SKM-1 (cell line): Measurements from ENCODE around the gene FTCD.

Experiments used
- DNase-seq: peaks from one replicate; lab custom pipeline; 2025; ENCODE audit not compliant: unreplicated experiment; lab: John Stamatoyannopoulos, UW

The FTCD gene

GRCh38 chr21:46154155-46154954, 1.0 kb downstream of the FTCD start:
- no peak for DNase-seq

DNA sequence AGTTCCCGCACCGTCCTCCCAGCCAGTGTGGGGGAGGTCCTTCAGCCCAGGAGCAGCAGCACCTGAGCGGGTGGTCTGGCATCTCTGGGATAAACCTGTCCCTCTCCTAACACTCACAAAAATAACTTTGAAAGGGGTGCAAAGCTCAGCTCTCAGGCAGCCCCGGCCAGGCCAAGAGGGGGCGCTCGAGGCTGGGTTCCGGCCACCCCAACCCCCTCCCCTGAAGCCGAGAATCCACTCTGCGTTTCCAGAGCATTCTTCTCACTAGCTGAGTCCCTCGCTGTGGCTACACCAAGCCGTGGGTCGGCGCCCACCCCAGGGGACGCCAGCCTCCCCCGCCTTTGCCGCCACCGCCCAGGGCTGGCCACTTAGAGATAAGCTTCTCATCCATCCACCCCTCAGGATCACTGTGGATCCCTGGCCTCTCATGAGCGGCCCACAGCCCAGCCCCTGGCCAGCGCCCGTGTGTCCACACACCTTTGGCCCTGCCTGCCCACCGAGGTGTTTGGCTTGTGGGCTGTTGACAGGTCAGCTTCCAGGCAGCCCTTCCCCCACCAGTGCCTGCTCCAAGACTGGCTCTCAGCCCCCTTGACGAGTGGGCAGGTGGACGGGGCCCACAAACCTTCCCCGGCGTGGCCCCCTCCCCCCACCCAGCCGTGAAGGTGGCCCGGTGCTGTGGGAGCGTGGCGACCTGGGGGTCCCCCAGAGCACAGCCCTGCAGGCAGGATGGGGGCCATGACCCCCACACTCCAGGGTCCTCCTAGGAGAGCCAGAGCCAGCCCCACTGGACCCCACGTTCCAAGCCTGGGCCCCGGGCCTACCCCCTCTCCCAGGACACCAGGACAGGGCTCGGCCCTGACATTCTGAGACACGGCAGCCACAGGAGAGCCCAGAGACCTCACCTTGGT, 1.9 kb downstream of the FTCD start:
- DNase-seq: no peak

- DNase-seq: no peak
These were observed 2.5 kb downstream of the FTCD start for GRCh38 chr21:46152927-46153246.

- no peak for DNase-seq
These were observed 3.1 kb downstream of the FTCD start for GRCh38 chr21:46151989-46152926.

- DNase-seq: no peak
These were observed 4.0 kb downstream of the FTCD start for GRCh38 chr21:46151261-46151988.

- no peak for DNase-seq
These were observed 4.8 kb downstream of the FTCD start for GRCh38 chr21:46150491-46151121.

GRCh38 chr21:46150073-46150472, 5.3 kb downstream of the FTCD start:
- no peak for DNase-seq

- DNase-seq: no peak
These were observed 6.0 kb downstream of the FTCD start for GRCh38 chr21:46149205-46149901.

GRCh38 chr21:46148106-46148505, 7.3 kb downstream of the FTCD start:
- DNase-seq: no peak

DNA sequence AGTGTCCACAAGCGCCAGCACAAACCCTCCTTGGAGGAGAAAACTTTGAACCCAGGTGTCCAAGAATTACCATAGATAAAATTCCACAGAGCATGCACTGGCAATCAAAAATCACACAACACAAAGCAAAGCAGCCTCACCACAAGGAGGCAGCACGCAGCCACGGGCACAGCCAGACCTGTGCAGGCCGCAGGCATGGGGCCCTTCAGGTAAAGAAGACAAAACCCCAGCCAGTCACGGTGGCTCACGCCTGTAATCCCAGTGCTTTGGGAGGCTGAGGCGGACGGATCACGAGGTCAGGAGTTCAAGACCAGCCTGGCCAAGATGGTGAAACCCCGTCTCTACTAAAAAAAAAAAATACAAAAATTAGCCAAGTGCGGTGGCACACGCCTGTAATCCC, 8.0 kb downstream of the FTCD start:
- peak; percentile 22 for DNase-seq

- no peak for DNase-seq
These were observed 8.5 kb downstream of the FTCD start for GRCh38 chr21:46146856-46147255.

DNA sequence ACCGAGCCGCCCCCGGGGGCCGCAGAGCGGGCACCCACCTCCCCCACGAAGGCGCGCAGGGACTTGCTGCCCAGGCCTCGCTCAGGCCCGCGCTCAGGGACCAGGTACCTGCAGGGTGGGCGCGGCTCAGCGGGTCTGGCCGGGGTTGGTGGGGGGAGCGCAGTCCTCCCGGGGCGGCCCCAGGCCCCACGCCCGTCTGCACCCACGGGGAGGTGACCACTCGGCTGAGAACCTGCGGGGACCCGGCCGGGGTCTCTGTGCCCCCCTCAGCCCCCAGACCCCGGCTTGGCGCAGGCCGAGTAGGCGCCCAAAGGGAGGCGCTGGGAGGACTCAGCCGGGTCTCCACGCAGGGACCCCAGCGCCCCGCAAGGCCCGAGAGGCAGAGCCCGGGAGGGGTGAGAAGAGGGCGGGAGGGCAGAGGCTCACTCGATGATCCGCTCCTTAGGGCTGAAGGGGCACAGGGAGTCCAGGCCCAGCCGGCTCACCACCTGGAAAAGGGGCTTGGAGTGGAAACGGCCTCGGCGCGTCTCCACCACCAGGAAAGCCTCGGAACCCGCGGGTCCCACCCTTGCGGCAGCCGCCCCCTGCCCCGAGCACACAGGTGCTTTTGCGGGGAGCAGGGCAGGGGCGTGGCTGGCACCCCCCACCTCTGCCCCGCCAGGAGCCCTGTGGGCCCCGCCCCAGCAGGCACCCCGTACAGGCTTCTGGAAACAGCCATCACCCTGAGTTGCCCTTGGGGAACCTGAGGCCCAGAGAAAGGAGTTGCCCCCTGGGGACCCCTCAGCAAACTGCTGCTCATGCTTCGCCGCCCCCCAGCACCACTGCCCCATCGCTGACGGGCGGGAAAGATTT, 9.3 kb downstream of the FTCD start:
- DNase-seq: no peak

DNA sequence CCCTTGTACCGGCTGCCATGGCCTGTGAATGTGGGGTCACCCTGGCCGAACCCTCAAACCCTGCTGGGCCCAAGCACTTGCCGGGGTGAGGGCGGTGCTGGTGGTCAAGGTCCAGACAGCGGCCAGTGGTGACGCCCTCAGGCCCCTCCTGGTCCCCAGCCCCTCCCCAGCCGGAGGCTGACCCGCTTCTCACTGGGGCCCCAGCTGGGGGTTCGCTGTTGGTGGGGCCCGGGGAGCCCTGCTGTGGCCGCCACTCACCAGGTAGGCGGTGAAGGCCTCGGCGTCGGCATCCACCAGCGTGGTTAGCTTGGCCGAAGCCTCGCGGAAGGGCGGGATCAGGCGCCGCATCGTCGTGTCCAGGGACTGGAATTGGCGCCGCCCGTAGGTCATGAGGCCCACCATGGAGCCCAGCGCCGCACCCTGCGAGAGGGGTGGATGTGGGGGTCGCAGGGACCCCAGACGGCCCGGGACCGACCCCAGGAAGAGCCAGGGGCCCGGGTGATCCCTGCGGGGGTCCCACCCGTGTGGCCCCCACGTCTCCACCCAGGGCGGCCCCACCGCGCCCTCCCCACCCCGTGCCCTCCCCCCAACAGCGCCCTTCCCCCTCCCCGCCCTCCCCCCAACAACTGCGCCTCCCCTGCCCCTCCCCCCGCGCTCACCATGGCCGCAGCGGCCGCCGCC, 10.1 kb downstream of the FTCD start:
- no peak for DNase-seq

DNA sequence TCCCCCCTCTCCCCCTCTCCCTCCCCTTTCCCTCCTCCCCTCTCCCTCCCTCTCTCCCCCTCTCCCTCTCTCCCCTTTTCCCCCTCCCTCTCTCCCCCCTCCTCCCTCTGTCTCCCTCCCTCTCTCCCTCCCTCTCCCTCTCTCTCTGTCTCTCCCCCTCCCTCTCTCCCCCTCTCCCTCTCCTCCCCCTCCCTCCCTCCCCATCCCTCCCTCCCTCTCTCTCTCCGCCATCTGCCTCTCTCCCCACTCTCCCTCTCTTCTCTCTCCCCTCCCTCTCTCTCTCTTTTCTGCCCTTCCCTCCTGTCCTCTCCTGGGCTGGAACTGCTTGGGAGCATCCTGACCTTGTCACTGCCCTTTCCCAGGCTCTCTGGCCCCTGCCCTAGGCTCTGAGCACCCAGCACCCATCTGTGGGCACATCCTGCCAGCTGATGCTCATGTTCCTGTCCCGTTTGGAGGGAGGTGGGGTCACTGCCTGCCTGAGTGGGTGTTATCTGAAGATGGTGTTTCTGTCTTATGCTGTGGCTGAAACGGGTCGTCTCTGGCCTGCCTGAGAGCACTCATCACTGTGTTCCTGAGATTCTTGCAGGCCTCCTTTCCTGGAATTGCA, 10.8 kb downstream of the FTCD start:
- DNase-seq: no peak

GRCh38 chr21:46142582-46143473, 12.6 kb downstream of the FTCD start:
- DNase-seq: no peak

GRCh38 chr21:46141767-46142581, 13.4 kb downstream of the FTCD start:
- no peak for DNase-seq
